GM10248 (cell line): ENCODE data around the gene AVP.

Source experiments
- CTCF ChIA-PET: fragments of 300-600 bp; sonication (Branson Sonifier 250); formaldehyde crosslinking; extraction: SDS; loops from one replicate; lab custom pipeline; 2021; ENCODE audit warnings: antibody characterized with exemption; lab: Yijun Ruan, JAX
- POLR2A ChIA-PET: fragments of 350-650 bp; sonication (Branson Sonifier 250); formaldehyde crosslinking; extraction: SDS; loops from one replicate; lab custom pipeline; 2020; ENCODE audit warnings: antibody characterized with exemption; lab: Yijun Ruan, JAX
- DNase-seq: peaks from one replicate; pipeline ENCODE4 v3.0.0; 2012; ENCODE audit errors: extremely low spot score
- TF ChIP-seq, protein P1 (sequence below): IDR thresholded peaks from 2 replicates; pipeline ENCODE4 v1.5.1; 2012; ENCODE audit warnings: mild to moderate bottlenecking, low read depth; ENCODE audit errors: extremely low read depth, missing control alignments, control extremely low read depth

AVP gene

GRCh38 chr20:3084283-3084985 lies at the start of gene AVP:
Gene AVP, minus strand, starts transcription at chr20:3084724. Its CDS starts 50 bp downstream, at chr20:3084674.
- ChIA-PET POLR2A (no interaction called here), CTCF (no interaction called here)
- TF ChIP-seq, protein P1, sequence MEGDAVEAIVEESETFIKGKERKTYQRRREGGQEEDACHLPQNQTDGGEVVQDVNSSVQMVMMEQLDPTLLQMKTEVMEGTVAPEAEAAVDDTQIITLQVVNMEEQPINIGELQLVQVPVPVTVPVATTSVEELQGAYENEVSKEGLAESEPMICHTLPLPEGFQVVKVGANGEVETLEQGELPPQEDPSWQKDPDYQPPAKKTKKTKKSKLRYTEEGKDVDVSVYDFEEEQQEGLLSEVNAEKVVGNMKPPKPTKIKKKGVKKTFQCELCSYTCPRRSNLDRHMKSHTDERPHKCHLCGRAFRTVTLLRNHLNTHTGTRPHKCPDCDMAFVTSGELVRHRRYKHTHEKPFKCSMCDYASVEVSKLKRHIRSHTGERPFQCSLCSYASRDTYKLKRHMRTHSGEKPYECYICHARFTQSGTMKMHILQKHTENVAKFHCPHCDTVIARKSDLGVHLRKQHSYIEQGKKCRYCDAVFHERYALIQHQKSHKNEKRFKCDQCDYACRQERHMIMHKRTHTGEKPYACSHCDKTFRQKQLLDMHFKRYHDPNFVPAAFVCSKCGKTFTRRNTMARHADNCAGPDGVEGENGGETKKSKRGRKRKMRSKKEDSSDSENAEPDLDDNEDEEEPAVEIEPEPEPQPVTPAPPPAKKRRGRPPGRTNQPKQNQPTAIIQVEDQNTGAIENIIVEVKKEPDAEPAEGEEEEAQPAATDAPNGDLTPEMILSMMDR = no peak
- peak; percentile 11 for DNase-seq

GRCh38 chr20:3134151-3134550 lies 49.6 kb upstream of the AVP start:
- CTCF ChIA-PET = no interaction called here
- no peak for DNase-seq
- POLR2A ChIA-PET = no interaction called here
- TF ChIP-seq, protein P1 = no peak

DNA sequence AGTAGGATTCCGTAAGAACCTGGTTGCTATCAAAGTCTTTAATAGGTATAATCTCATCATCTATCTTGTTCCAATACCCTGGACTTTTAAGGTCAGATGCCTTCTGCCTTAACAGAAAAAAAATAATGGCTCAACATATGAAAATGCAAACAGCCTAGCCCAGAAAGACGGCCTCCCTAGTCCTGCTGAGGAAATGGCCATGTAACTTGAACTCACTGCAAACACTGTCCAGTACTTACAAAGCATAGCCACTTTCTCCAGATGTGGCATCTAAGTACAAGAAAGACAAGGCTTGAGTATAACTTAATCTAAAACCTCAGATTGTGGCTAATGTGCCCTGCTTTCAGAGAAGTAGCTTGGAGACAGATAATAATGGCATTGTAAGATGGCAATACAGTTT lies 48.6 kb upstream of the AVP start:
- TF ChIP-seq, protein P1 = no peak

DNA sequence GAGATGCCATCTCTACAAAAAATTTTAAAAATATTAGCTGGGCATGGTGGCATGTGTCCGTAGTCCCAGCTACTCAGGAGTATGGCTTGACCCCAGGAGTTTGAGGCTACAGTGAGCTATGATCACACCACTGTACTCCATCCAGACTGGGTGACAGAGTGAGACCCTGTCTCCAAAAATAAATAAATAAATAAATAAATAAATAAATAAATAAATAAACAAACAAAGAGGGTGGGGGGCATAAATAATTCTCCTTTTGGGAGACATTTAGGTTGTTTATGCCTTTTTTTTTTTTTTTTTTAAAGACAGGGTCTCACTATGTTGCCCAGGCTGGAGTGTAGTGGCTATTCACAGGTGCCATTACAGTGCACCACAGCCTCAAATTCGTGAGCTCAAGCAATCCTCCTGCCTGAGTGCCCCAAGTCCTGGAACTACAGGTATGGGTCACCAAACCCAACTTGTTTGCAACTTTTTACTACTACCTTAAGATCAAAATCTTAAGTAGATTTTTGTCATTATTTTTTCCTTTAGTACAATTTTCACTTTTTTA lies 45.6 kb upstream of the AVP start:
- DNase-seq = no peak
- TF ChIP-seq, protein P1 = no peak
- POLR2A ChIA-PET = no interaction called here
- CTCF ChIA-PET = interaction anchor here (0.9 to 1.3 kb wide), 4 partner anchors 10 to 88 kb away, joined by 3 to 4 read pairs (median 4); no protein-coding TSS in a partner anchor

More for the DNA sequence above, 48.6 kb upstream of the AVP start:
- CTCF ChIA-PET = no interaction called here
- POLR2A ChIA-PET = interaction anchor here (0.5 kb wide), 1 partner anchor 639 kb away, joined by 6 read pairs; no protein-coding TSS in a partner anchor
- no peak for DNase-seq

GRCh38 chr20:3129094-3129493 lies 44.6 kb upstream of the AVP start:
- ChIA-PET CTCF (interaction anchor here (0.7 to 2.2 kb wide), 8 partner anchors 9 to 89 kb away, joined by 3 to 7 read pairs (median 4); no protein-coding TSS in a partner anchor), POLR2A (no interaction called here)
- DNase-seq = no peak
- TF ChIP-seq, protein P1 = no peak

DNA sequence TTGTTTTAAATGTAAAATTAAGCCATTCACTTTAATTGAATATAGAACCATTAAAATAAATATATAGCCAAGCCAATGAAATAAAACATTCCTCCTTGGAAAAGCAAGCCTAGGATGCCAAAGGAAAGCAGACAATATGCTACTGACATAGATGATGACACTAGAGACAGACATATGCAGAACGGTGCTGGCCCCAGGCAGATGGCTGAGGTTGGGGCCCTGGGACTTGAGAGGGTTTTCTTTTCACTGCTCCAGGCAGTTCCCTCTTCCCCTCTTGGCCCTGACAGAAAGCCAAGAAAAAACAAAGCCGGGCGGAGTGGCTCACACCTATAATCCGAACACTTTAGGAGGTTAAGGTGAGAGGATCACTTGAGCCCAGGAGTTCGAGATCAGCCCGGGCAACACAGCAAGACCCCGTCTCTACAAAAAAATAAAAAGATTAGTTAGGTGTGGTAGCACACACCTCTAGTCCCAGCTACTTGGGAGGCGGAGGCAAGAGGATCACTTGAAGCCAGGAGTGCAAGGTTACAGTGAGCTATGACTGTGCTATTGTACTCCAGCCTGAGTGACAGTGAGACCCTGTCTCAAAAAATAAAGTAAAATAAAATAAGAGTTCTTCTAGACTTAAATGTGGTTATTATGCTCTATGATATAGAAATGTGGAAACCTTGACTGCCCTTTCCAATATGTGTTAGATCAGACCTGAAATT lies 43.9 kb upstream of the AVP start:
- CTCF ChIA-PET = interaction anchor here (0.7 to 2.2 kb wide), 6 partner anchors 10 to 57 kb away, joined by 3 to 7 read pairs (median 4); no protein-coding TSS in a partner anchor
- TF ChIP-seq, protein P1 = no peak
- POLR2A ChIA-PET = no interaction called here
- no peak for DNase-seq
